ENCODE data around the gene AGBL1. TPM values are rescaled to one million over a fixed set of nuclear protein-coding genes. Genes with fewer than 3 reads are reported as not detected.

Gene AGBL1
- total RNA-seq, 1 donor from 2014 or later = not detected

DNA sequence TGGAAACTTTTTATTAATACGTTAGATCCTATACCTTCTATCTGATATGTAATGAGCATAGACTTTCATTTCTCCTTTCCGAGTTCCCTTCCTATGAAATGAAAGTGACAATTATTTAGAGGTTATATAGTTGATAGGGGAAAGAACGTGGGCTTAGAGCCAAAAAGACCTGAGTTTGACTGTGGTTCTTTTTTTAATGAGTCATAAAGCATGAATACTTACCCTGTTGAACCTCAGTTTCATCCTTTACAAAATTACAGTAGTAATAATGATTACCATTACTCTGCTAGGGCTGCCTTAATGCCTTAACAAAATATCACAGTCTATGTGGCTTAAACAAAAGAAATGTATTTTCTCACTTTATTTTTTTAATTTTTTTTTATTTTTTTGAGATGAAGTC is 75.9 kb downstream of the AGBL1 start:
- Mint-ChIP-seq H3K4me1 (ENCODE audit: low read depth, unreplicated experiment) (peaks cover 7% of the 10 kb centered on the region), H3K4me3 (ENCODE audit: unreplicated experiment) (no peak overlapping the region), H3K27me3 (ENCODE audit: low read depth, unreplicated experiment) (no peaks in the 10 kb centered on the region), H3K9me3 (ENCODE audit: unreplicated experiment) (peaks cover 4% of the 10 kb centered on the region), H3K27ac (ENCODE audit: unreplicated experiment) (no peak overlapping the region), H3K36me3 (ENCODE audit: low read depth, unreplicated experiment) (no peaks in the 10 kb centered on the region)
- TF ChIP-seq, protein P1, sequence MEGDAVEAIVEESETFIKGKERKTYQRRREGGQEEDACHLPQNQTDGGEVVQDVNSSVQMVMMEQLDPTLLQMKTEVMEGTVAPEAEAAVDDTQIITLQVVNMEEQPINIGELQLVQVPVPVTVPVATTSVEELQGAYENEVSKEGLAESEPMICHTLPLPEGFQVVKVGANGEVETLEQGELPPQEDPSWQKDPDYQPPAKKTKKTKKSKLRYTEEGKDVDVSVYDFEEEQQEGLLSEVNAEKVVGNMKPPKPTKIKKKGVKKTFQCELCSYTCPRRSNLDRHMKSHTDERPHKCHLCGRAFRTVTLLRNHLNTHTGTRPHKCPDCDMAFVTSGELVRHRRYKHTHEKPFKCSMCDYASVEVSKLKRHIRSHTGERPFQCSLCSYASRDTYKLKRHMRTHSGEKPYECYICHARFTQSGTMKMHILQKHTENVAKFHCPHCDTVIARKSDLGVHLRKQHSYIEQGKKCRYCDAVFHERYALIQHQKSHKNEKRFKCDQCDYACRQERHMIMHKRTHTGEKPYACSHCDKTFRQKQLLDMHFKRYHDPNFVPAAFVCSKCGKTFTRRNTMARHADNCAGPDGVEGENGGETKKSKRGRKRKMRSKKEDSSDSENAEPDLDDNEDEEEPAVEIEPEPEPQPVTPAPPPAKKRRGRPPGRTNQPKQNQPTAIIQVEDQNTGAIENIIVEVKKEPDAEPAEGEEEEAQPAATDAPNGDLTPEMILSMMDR (IDR thresholded peaks at IDR 0.05; ENCODE audit: insufficient read depth, low read depth, low read length) = no peak
- TF ChIP-seq EZH2 (IDR thresholded peaks at IDR 0.05; ENCODE audit: insufficient read depth, low read length) = no peak
- Histone ChIP-seq H3K4me2 (ENCODE audit: low read length) (no peak overlapping the region), H3K4me3 (ENCODE audit: insufficient read depth, low read depth, low read length) (no peak overlapping the region), H3K36me3 (ENCODE audit: insufficient read depth, low read length) (no peaks in the 10 kb centered on the region), H3K79me2 (ENCODE audit: insufficient read depth, low read length) (no peaks in the 10 kb centered on the region), H3K9ac (ENCODE audit: low read length) (no peak overlapping the region), H2AFZ (ENCODE audit: low read depth, low read length) (no peak overlapping the region), H3K4me1 (ENCODE audit: insufficient read depth, low read length) (no peaks in the 10 kb centered on the region), H3K27me3 (ENCODE audit: insufficient read depth, low read length) (no peaks in the 10 kb centered on the region), H3K27ac (ENCODE audit: low read depth, low read length) (no peak overlapping the region), H4K20me1 (ENCODE audit: insufficient read depth, low read length) (no peaks in the 10 kb centered on the region), H3K9me3 (ENCODE audit: insufficient read depth, low read depth, low read length) (no peaks in the 10 kb centered on the region)
- FAIRE-seq = no peak
- no peak for DNase-seq (ENCODE audit: low read depth)

DNA sequence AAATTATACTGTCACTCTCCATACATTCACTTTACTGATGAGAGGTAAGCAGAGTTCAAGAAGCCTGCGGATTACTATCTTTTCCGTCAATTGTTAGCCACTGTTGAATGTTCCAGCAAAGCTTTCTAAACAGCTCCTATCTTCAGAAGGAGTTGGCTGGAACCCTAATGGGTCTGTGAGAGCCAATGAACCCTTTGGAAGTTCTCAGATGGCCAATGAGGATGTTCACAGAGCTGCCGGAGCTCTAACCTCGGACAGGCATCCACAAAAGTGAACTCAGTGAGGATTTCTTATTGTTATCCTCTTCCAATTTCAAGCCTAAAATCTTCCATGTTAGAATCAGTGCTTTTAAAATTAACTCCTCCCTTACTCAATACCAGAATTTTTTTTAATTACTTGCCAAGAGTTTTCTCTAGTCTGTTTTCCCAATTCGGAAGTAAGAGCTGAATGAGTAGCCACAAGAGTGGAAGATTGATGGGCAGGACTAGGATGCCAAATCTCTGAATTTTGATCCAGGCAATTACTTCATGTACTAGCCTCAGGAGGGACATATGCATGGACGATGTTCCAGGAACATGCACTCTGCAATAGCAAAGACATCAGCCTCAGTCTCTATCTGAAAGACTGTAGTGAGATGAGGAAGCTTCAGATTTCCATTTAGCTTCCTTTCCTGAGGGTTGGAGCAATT is 78.1 kb downstream of the AGBL1 start:
- Histone ChIP-seq H3K27me3 (ENCODE audit: insufficient read depth, low read length) (no peaks in the 10 kb centered on the region), H2AFZ (ENCODE audit: low read depth, low read length) (no peak overlapping the region), H3K27ac (ENCODE audit: low read depth, low read length) (no peak overlapping the region), H3K9ac (ENCODE audit: low read length) (no peak overlapping the region), H4K20me1 (ENCODE audit: insufficient read depth, low read length) (no peaks in the 10 kb centered on the region), H3K4me1 (ENCODE audit: insufficient read depth, low read length) (no peaks in the 10 kb centered on the region), H3K4me3 (ENCODE audit: insufficient read depth, low read depth, low read length) (no peak overlapping the region), H3K79me2 (ENCODE audit: insufficient read depth, low read length) (no peaks in the 10 kb centered on the region), H3K4me2 (ENCODE audit: low read length) (no peak overlapping the region), H3K36me3 (ENCODE audit: insufficient read depth, low read length) (no peaks in the 10 kb centered on the region), H3K9me3 (ENCODE audit: insufficient read depth, low read depth, low read length) (peaks cover 4% of the 10 kb centered on the region)
- Mint-ChIP-seq H3K36me3 (ENCODE audit: low read depth, unreplicated experiment) (no peaks in the 10 kb centered on the region), H3K27me3 (ENCODE audit: low read depth, unreplicated experiment) (peaks cover 1% of the 10 kb centered on the region), H3K27ac (ENCODE audit: unreplicated experiment) (no peak overlapping the region), H3K9me3 (ENCODE audit: unreplicated experiment) (peaks cover under 1% of the 10 kb centered on the region), H3K4me1 (ENCODE audit: low read depth, unreplicated experiment) (peaks cover 9% of the 10 kb centered on the region), H3K4me3 (ENCODE audit: unreplicated experiment) (no peak overlapping the region)
- FAIRE-seq (no peak), DNase-seq (ENCODE audit: low read depth) (no peak)
- TF ChIP-seq EZH2 (IDR thresholded peaks at IDR 0.05; ENCODE audit: insufficient read depth, low read length) = no peak
- TF ChIP-seq, protein P1 (IDR thresholded peaks at IDR 0.05; ENCODE audit: insufficient read depth, low read depth, low read length) = no peak

DNA sequence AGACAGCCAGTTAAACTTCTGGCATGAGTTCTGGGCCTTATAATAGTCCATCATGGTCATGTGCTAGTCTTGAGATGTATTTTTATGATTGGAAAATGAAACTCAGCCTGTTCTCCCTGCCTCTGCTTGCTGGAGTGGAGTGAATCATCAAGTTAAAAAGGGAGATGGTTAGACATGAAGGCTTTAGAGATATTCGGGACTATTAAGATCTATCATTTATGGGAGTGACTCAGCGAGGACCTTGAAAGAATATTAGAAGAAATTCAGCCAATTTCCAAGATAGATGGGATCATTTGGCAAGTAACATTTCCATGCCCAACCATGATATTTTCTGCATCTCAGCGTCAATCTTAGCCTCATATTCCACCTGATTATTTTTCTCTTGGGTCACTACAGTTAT is 79.8 kb downstream of the AGBL1 start:
- H3K27me3 Mint-ChIP-seq (ENCODE audit: low read depth, unreplicated experiment) = peaks cover 1% of the 10 kb centered on the region
- TF ChIP-seq, protein P1 (IDR thresholded peaks at IDR 0.05; ENCODE audit: insufficient read depth, low read depth, low read length) = no peak
- no peak for TF ChIP-seq EZH2 (IDR thresholded peaks at IDR 0.05; ENCODE audit: insufficient read depth, low read length)
- DNase-seq (ENCODE audit: low read depth) = peak; percentile 31

More for the DNA sequence above, 79.8 kb downstream of the AGBL1 start:
- no peak overlapping the region for H3K9ac ChIP-seq (ENCODE audit: low read length)
- no peak overlapping the region for H3K27ac ChIP-seq (ENCODE audit: low read depth, low read length)
- H3K79me2 ChIP-seq (ENCODE audit: insufficient read depth, low read length) = no peaks in the 10 kb centered on the region
- H2AFZ ChIP-seq (ENCODE audit: low read depth, low read length) = no peak overlapping the region
- peaks cover 4% of the 10 kb centered on the region for H3K9me3 ChIP-seq (ENCODE audit: insufficient read depth, low read depth, low read length)
- peaks cover 3% of the 10 kb centered on the region for H3K4me1 ChIP-seq (ENCODE audit: insufficient read depth, low read length)
- H3K4me3 ChIP-seq (ENCODE audit: insufficient read depth, low read depth, low read length) = no peak overlapping the region
- no peaks in the 10 kb centered on the region for H3K27me3 ChIP-seq (ENCODE audit: insufficient read depth, low read length)
- no peaks in the 10 kb centered on the region for H3K36me3 ChIP-seq (ENCODE audit: insufficient read depth, low read length)
- Mint-ChIP-seq H3K36me3 (ENCODE audit: low read depth, unreplicated experiment) (no peaks in the 10 kb centered on the region), H3K4me3 (ENCODE audit: unreplicated experiment) (no peak overlapping the region), H3K27ac (ENCODE audit: unreplicated experiment) (no peak overlapping the region), H3K9me3 (ENCODE audit: unreplicated experiment) (no peaks in the 10 kb centered on the region), H3K4me1 (ENCODE audit: low read depth, unreplicated experiment) (peaks cover 18% of the 10 kb centered on the region)
- H4K20me1 ChIP-seq (ENCODE audit: insufficient read depth, low read length) = no peaks in the 10 kb centered on the region
- no peak for FAIRE-seq
- H3K4me2 ChIP-seq (ENCODE audit: low read length) = no peak overlapping the region
